GM12865 (cell line): Measurements from ENCODE around the gene TMEM40.

Experiments
- DNase-seq: peaks from one replicate; pipeline ENCODE4 v3.0.0; 2010; ENCODE audit warnings: low read depth
- H3K4me3 ChIP-seq: 2 replicates; pipeline ENCODE4 v1.5.1; 2011; ENCODE audit warnings: mild to moderate bottlenecking, low read depth, low read length, control low read depth
- TF ChIP-seq, protein P1 (sequence below): IDR thresholded peaks from 2 replicates; pipeline ENCODE4 v1.5.1; 2011; ENCODE audit warnings: low read length, control low read depth, low read depth, inconsistent platforms; ENCODE audit not compliant: insufficient read depth; ENCODE audit errors: missing control alignments

TMEM40 gene

DNA sequence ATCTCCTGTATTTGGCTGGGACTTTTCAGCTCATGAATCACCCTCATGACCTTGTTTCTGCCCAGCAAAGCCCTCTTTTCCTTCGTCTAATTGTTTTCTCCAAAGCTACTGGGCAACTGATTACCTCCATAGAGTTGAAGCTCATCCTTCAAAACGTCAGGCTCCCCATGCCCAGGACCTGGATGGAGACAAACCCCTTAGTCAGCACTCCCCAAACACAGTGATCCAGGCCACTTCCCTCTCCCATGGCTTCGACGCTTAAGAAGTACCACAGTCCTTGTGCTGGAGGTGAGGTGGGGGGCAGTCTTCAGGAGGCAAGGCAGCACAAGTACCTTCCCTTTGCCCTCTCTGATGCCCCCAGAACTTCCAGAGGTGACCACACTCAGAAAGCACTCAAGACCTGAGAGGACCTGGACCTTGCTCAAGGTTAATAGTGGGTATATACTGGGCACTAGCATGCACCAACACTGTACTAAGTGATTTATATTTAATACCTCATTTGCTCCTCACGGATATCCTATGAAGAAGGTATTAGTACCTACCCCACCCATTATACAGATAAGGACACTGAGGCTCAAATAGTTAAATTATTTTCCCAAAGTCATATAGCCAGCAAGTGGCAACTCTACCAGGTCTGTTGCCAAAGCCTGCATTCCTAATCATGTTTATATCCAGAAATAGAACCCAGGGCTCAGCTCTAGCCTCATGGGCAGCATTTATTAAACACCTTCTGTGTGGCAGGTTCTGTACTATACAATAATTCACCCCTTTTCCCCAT is 16.5 kb downstream of the TMEM40 start:
- DNase-seq = no peak
- TF ChIP-seq, protein P1, sequence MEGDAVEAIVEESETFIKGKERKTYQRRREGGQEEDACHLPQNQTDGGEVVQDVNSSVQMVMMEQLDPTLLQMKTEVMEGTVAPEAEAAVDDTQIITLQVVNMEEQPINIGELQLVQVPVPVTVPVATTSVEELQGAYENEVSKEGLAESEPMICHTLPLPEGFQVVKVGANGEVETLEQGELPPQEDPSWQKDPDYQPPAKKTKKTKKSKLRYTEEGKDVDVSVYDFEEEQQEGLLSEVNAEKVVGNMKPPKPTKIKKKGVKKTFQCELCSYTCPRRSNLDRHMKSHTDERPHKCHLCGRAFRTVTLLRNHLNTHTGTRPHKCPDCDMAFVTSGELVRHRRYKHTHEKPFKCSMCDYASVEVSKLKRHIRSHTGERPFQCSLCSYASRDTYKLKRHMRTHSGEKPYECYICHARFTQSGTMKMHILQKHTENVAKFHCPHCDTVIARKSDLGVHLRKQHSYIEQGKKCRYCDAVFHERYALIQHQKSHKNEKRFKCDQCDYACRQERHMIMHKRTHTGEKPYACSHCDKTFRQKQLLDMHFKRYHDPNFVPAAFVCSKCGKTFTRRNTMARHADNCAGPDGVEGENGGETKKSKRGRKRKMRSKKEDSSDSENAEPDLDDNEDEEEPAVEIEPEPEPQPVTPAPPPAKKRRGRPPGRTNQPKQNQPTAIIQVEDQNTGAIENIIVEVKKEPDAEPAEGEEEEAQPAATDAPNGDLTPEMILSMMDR = no peak
- no peak overlapping the region for H3K4me3 ChIP-seq

DNA sequence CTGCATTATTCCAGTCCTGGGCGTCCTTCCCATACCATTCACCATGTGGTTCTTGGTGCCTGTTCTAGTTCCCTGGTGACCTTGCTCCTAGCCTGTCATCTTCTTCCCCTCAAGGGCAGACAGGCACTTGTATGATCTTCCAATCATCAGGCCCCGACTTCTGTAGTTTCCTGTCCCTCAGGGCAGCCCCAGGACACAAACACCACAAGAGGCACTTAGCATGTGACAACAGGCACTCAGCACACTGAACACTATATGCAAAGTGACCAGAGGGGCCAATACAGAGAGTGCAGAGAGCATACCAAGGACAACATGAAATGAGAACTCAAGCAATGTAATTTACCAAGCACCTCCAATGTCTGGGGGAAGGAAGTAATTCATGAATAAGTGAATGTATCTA is 17.9 kb downstream of the TMEM40 start:
- TF ChIP-seq, protein P1 = no peak
- H3K4me3 ChIP-seq = no peak overlapping the region
- peak; percentile 57 for DNase-seq

DNA sequence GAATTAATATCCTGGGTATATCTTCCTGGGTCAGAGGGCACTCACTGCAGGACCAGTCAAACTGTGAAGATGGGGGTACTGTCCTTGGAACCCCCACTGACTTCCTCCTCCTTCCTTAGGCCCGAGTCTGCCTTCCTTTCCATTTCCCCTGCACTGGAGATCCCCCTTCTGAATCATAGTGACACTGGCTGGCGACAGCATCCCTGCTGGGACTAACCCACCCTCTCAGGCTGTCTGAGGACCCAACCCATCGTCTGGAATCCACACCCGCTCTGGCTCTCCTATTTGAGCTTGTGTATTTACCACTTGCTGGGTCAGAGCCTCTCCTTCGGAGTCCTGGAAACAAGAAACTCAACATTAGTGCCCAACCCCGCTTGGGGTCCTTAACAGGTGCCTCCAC is 21.2 kb downstream of the TMEM40 start:
- TF ChIP-seq, protein P1 = no peak
- H3K4me3 ChIP-seq = no peak overlapping the region
- DNase-seq = no peak

DNA sequence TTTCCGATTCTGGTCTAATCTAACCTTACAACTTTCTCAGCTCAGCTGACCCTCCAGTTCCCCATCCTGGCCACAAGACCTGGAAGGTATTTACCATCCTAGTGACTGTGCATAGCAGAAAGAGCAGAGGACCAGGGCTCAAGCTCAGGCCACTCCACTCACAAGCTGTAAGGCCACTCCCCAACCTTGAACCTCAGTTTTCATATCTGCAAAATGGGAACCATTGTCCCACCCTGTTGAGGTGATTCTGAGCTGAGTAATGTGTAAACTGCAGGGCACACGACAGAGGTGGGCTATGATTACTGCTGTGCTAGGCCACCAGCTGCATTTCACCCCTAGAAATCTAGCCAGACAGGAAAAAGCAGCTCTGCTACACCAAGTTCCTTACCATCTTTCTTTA is 21.7 kb downstream of the TMEM40 start:
- no peak for DNase-seq
- TF ChIP-seq, protein P1 = no peak
- no peak overlapping the region for H3K4me3 ChIP-seq

DNA sequence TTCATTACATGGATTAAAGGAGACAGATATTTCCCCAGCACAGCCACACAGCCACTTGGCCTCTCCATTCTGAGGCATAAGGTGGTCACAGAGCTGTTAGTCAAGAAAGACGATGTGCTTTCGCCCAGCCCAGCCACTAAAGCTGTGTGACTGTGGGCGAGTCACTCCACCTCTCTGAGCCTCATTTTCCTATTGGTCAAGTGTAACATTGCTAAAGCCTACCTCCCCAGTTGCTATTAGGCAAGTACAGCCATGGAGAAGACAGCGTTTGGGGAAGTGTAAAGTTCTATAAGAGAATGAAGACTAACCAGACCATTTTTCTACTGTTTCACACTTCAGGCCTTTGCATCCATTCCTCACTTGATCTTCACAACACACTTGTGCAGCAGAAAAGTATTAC is 24.1 kb downstream of the TMEM40 start:
- no peak overlapping the region for H3K4me3 ChIP-seq
- TF ChIP-seq, protein P1 = no peak
- no peak for DNase-seq

DNA sequence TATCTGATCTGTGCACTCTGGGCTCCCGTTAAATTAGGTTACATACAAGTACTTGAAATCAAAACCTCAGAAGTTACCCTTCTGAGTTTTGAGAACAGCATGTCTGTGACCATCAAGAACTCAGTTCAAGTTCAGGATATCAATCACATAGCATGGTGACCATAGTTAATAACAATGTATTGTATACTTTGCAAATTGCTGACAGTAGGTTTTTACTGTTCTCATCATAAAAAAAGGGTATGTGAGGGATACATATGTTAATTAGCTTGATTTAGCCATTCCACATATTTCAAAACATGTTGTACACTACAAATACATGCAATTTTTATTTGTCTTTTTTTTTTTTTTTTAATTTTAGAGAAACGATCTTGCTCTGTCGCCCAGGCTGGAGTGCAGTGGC is 25.5 kb downstream of the TMEM40 start:
- TF ChIP-seq, protein P1 = no peak
- no peak for DNase-seq
- no peak overlapping the region for H3K4me3 ChIP-seq
